Epithelial cell of prostate (primary cell): Measurements from ENCODE around the gene CCL21.

Source experiments
- DNase-seq: peaks from one replicate; pipeline ENCODE4 v3.0.0-alpha.2; 2011; ENCODE audit warnings: low read depth, low spot score
- H3K27ac ChIP-seq: fragments of 450-650 bp; 2 replicates; pipeline ENCODE4 v1.5.1; 2017; ENCODE audit warnings: mild to moderate bottlenecking

CCL21 gene

DNA sequence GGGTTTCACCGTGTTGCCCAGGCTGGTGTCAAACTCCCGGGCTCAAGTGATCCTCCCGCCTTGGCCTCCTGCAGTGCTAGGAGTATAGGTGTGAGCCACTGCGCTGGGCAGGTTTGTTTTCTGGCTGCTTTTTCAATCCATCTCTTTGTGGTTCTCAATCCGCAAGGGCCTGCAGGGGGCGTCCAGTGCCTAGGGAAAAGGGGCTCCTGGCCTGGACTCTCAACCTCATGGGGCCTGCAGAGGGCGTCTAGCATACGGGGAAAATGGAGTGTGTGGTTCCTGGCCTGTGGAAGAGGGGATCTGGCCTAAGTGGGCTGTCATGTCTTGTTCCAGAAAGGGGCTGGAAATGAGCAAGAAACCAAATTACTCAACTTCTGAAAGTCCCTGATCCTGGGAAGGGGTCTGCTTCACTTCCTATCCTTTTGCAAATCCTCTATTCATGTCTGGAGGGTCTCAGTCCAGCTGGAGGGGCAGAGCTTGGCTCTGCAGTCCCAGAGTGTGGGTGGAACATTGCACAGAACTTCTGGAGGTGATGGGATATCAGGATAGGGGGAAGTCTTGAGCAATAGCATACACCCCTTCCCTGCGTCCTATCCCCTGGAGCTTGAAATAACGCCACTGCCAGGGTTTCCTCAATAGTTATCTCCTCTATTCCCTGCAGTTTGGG, 34.8 kb downstream of the CCL21 start:
- H3K27ac ChIP-seq: no peak overlapping the region
- no peak for DNase-seq

DNA sequence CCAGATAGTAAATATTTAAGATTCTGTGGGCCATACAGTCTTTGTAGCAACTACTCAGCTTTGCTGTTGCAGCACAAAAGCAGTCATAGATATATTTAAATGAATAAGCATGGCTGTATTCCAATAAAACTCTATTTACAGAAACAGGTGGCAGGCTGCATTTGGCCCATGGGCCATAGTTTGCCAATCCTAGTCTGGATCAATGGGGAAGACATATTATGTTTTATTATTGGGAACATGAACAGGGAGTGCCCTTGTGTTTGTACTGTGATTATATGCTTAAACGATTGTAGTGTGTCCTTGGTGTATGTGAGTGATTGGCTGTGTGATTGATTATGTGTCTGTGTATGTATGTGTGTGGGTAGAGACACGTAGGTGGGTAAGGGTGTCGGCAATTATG, 35.5 kb downstream of the CCL21 start:
- DNase-seq: no peak
- no peak overlapping the region for H3K27ac ChIP-seq

DNA sequence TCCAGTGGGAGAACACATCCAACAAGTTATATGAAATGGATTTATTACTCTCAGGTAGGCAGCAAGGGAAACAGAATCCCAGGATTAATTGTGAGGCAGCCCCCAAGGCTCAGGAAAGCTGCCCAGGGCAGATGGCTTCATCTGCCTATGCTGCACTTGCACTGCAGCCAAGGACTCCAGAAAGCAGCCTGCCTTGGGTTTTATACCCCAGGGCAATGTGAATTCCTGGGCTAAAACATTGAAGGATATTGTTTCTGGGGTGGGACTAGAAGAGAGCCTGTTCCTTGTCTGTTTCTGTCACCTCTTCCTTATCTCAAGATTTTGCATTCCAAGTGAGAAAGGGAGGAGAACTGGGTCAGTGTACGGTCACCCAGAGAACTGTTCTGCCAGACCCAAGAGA, 38.6 kb downstream of the CCL21 start:
- no peak for DNase-seq
- H3K27ac ChIP-seq: no peak overlapping the region

DNA sequence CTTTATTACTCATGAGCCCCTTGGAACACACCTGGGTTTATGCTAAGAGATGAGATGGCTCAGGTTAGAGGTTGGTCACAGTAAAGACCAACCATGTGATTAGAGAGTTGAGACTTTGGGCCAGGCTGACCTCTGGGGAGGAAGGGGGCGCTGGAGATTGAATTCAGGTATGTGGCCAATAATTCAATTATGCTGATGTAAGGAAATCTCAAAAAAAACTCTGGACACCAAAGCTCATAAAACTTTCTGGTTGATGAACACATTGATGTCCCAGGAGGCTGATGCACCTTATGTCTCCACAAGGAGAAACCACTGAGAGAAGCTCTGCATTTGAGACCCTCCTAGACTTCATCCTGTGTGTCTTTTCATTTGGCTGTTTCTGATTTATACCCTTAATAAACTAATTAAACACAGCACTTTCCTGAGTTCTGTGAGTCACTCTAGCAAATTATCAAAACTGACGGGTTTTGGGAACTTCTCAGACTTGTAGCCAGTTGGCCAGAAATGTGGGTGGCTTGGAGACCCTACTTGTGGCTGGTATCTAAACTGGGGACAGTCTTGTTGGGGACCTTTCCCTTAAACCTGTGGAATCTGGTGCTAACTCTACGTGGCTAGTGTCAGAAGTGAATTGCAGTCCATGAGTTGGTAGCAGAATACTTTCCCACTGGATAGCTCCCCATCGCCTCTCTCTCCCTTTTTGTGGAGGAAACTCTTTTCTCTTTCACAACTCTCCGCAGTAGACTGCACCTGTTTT, 40.0 kb downstream of the CCL21 start:
- H3K27ac ChIP-seq: no peak overlapping the region
- DNase-seq: no peak

DNA sequence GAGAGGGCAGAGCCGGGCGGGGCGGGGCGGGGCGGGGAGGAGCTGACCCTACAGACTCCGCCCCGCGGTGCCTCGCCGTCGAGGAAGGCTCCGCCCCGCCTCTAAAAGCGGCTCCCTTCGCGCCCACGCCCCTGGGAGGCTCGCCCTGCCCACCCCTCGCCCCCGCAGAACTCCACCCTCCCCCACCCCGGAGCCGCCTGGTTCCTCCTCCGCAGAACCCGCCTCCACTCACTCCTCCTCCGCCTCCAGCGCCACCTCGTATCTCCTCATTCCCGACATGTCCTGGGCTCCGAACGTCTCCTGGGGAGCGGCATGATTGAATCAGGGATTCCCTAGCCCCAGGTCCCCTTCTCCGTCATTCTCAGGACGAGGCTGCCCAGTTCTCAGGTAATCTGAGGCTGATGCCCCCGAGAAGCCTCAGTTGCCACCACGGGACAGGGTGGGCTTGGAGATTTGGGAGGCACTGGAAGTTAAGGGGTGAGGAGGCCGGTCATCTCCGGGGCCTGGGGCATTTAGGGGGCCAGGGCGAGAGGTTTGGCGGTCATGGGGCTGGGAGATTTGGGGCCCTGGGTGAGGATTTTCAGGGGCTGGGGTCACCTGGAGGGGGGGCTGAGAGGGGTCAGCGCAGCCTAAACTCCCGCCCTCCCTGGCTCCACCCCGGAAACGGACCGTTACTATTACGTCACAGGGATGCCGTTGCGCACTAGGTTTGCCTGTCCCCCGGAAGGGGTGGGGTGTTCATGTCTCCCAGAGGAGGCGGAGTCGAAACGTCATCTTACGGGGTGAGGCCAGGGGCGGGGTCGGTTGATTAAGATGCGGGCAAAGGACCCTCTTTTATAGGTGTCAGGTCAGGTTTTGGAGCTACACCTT, 44.3 kb downstream of the CCL21 start:
- DNase-seq: peak; percentile 62
- H3K27ac ChIP-seq: peak overlapping the region; percentile 83

DNA sequence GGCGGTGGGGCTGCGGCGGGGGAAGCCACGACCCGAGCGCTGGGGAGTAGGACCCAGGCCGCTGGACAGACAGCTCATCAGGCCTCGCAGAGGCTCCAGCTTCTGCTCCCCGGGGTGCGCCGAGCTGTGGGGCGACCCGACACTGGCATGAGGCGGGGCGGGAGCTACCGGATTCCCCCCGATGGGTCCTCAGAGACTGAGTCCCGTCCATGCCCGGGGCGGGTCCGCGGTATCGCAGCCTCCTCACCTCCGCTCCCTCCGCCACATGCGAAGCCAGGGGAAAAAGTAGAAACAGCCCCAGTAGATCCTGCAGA, 44.9 kb downstream of the CCL21 start:
- DNase-seq: no peak
- peak overlapping the region; percentile 83 for H3K27ac ChIP-seq

DNA sequence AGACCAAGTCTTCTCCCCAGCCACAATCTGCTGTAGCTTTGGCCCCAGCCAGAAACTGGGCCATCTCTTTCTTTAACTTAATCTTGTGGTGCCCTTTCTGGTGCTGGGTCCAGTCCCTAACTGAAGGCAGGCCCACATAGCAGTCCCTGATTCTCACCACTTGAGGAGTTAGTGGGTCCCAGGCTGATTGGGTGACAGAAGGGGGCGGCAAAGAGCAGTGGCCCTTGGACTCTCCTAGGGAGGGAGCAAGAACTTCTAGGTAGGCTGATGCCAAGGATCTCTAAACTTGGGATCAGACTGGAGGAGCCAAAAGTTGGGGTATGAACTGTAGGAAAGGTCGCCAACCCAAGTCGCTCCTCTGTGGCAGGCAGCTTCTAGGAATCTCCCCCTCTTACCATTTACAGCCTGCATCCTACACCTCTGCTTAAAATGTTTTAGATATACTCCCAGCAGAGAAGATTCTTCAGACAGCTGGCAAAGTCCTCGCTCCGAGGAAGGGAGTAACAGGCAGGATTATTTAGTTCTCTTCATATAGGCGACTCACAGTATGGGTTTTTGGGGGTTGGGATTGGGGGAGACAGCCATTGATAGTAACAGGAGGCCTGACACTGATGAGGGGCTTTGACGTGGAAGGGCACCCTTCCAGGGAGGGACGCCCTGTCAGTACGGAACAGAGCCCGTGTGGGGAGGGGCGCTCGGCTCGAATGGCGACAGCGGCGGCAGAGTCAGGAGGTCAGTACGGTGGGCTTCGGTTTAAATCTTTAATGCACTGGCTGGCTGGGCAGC, 45.5 kb downstream of the CCL21 start:
- H3K27ac ChIP-seq: peak overlapping the region; percentile 83
- DNase-seq: no peak

DNA sequence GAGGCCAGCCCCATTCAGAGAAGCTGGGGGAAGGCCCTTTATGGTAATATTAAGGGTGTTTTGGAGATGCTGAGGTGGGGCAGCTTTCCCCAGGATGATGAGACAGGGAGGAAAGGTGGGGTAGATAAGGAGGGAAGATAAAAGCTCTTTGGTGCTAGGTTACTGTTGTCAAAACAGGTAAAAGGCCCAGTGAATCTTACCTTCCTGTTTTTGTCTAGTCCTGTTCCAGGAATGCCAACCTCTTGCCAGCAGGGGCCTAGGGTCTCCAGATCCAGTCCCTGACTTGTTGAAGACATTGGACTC, 46.7 kb downstream of the CCL21 start:
- no peak for DNase-seq
- peak overlapping the region; percentile 19 for H3K27ac ChIP-seq

DNA sequence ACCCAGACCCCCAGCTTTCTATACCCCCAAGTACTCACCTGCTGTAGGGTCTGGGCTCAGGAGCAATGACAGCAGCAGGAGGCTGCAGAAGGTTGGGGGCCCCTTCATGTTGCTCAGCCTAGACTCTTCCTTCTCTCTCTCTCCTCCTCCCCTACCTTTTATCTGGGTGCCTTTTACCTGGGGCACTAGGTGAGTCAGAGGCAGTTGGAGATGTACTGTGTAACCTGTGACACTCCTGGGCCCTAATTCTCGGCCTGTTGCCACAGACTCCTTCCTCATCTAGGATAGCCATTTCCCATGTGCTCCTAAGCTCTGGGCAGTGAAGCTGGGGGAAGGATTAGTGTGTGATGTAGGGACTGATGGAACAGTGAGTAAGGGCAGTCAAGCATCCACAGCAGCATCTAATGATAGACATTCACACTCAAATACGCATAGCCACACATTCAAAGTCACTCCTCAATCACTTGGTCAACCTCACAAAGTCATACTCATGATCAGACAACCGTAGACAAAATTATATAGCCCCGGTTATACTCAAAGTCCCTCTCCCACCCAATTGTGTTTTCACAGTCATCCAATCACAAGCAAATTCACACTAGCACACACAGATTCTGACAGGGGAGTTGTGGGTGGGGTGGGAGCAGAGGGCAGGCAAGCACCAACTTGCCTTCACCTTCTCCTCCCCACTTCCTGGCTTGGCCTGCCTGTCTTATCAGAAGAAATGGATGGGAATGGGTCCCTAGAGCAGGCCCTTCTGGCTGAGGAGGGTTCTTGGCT, 47.2 kb downstream of the CCL21 start, which contains the start of gene CCL27:
CCL27 (minus strand) TSS at position 132 of the 777 bp plus-strand sequence; CDS start at position 108, 24 bp downstream.
- no peak for DNase-seq
- peak within 1 kb of the TSS; percentile 19 for H3K27ac ChIP-seq

DNA sequence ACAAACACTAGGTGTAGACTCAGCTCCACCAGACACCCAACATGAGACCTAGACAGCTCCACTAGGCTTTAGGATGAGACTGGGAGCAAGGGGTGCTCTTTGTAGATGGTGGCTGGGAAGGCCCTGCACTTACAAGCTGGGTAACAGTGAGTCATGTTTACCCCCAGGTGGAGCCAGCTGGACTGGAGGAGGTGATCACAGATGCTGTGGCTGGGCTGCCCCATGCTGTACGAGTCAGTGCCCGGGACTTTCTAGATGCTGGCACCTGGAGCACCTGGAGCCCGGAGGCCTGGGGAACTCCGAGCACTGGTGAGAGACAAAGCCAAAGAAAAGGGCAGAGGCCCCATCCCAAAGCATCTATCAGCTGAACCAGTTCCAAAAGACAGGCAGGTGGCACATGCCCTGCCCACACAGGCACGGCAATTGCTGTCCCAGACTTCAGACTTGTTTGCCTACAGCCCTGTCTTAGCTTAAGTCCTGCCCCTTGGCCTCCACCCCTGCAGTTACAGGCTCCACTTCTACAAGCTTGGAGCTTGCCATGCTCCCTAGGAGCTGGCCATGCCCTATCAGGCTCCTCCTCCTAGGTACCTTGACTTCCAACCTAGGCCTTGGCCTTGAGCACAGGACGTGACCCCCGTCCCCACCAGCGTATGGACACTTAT, 50.2 kb downstream of the CCL21 start:
- DNase-seq: no peak
- H3K27ac ChIP-seq: no peak overlapping the region
